Activated T-helper 2 cell treated with anti-CD3 and anti-CD28 coated beads, Interferon-gamma antibody, Interleukin-2, Interleukin-4, amounts not matched to agents 10 μg/mL and 5 μg/mL and 100 μg/mL, durations not matched to agents 14 hours and 24 hours and 36 hours (primary cell): ENCODE results near the gene FAM171A2. TPM values are rescaled to one million over a fixed set of nuclear protein-coding genes. Genes with fewer than 3 reads are reported as not detected.

Source experiments
- DNase-seq: peaks from one replicate; pipeline ENCODE4 v3.0.0; 2021; ENCODE audit warnings: low spot score
- H3K27ac Mint-ChIP-seq: one replicate; pipeline ENCODE4 v1.8.0; 2021; ENCODE audit warnings: mixed read lengths
- H3K27me3 Mint-ChIP-seq: one replicate; pipeline ENCODE4 v1.8.0; 2021; ENCODE audit warnings: low read depth, mixed read lengths
- H3K36me3 Mint-ChIP-seq: one replicate; pipeline ENCODE4 v1.8.0; 2021; ENCODE audit warnings: low read depth, mixed read lengths
- H3K4me1 Mint-ChIP-seq: one replicate; pipeline ENCODE4 v1.8.0; 2021; ENCODE audit warnings: low read depth, mixed read lengths
- H3K4me3 Mint-ChIP-seq: one replicate; pipeline ENCODE4 v1.8.0; 2021; ENCODE audit warnings: low read depth, mild to moderate bottlenecking, moderate library complexity, mixed read lengths
- H3K9me3 Mint-ChIP-seq: one replicate; pipeline ENCODE4 v1.8.0; 2021; ENCODE audit warnings: mixed read lengths
- intact Hi-C: fragments of 100-400 bp; cut with micrococcal nuclease; formaldehyde crosslinking; loops from one replicate; pipeline ENCODE4 v1.15.1; 2023
- total RNA-seq: library from RNA; stranded (reverse); gene quantifications from 2 replicates; pipeline ENCODE4 v1.2.3, GENCODE V29; 2022

The FAM171A2 gene
- total RNA-seq, 1 donor from 2014 or later: 0.32 TPM

- peaks cover 11% of the 10 kb centered on the region for H3K4me1 Mint-ChIP-seq
- H3K27ac Mint-ChIP-seq: no peak overlapping the region
- H3K4me3 Mint-ChIP-seq: peak overlapping the region; percentile 59
- H3K9me3 Mint-ChIP-seq: no peaks in the 10 kb centered on the region
- intact Hi-C loops: no loop called here
- H3K36me3 Mint-ChIP-seq: peaks cover 12% of the 10 kb centered on the region
- DNase-seq: no peak
- H3K27me3 Mint-ChIP-seq: peaks cover 39% of the 10 kb centered on the region
Measured at GRCh38 chr17:44314524-44314868, 49.2 kb downstream of the FAM171A2 start.

GRCh38 chr17:44314031-44314430, 49.6 kb downstream of the FAM171A2 start:
- H3K9me3 Mint-ChIP-seq: no peaks in the 10 kb centered on the region
- peaks cover 39% of the 10 kb centered on the region for H3K27me3 Mint-ChIP-seq
- H3K36me3 Mint-ChIP-seq: peaks cover 7% of the 10 kb centered on the region
- intact Hi-C loops: no loop called here
- H3K4me1 Mint-ChIP-seq: peaks cover 14% of the 10 kb centered on the region
- DNase-seq: no peak
- H3K27ac Mint-ChIP-seq: no peak overlapping the region
- peak overlapping the region; percentile 59 for H3K4me3 Mint-ChIP-seq

- intact Hi-C loops: no loop called here
- Mint-ChIP-seq H3K4me3 (no peak overlapping the region), H3K27ac (no peak overlapping the region), H3K4me1 (peaks cover 14% of the 10 kb centered on the region), H3K27me3 (peaks cover 40% of the 10 kb centered on the region), H3K36me3 (peaks cover 3% of the 10 kb centered on the region), H3K9me3 (no peaks in the 10 kb centered on the region)
- DNase-seq: no peak
Measured at GRCh38 chr17:44312396-44313104, 51.1 kb downstream of the FAM171A2 start.

- Mint-ChIP-seq H3K27me3 (peaks cover 41% of the 10 kb centered on the region), H3K27ac (no peak overlapping the region), H3K4me1 (peaks cover 14% of the 10 kb centered on the region), H3K9me3 (no peaks in the 10 kb centered on the region), H3K4me3 (no peak overlapping the region), H3K36me3 (no peaks in the 10 kb centered on the region)
- intact Hi-C loops: no loop called here
- no peak for DNase-seq
Measured at GRCh38 chr17:44311562-44312181, 52.0 kb downstream of the FAM171A2 start.

GRCh38 chr17:44310609-44311376, 52.9 kb downstream of the FAM171A2 start:
- Mint-ChIP-seq H3K36me3 (no peaks in the 10 kb centered on the region), H3K4me3 (no peak overlapping the region), H3K9me3 (no peaks in the 10 kb centered on the region), H3K27ac (no peak overlapping the region), H3K4me1 (peaks cover 9% of the 10 kb centered on the region), H3K27me3 (peaks cover 38% of the 10 kb centered on the region)
- no peak for DNase-seq
- intact Hi-C loops: no loop called here

- H3K4me1 Mint-ChIP-seq: peaks cover 5% of the 10 kb centered on the region
- intact Hi-C loops: no loop called here
- no peaks in the 10 kb centered on the region for H3K36me3 Mint-ChIP-seq
- H3K4me3 Mint-ChIP-seq: no peak overlapping the region
- no peak overlapping the region for H3K27ac Mint-ChIP-seq
- DNase-seq: no peak
- no peaks in the 10 kb centered on the region for H3K9me3 Mint-ChIP-seq
- peaks cover 33% of the 10 kb centered on the region for H3K27me3 Mint-ChIP-seq
Measured at GRCh38 chr17:44310188-44310587, 53.5 kb downstream of the FAM171A2 start.

GRCh38 chr17:44309472-44309871, 54.2 kb downstream of the FAM171A2 start:
- H3K36me3 Mint-ChIP-seq: no peaks in the 10 kb centered on the region
- H3K4me3 Mint-ChIP-seq: no peak overlapping the region
- no peak overlapping the region for H3K27ac Mint-ChIP-seq
- no peaks in the 10 kb centered on the region for H3K9me3 Mint-ChIP-seq
- H3K27me3 Mint-ChIP-seq: peaks cover 35% of the 10 kb centered on the region
- intact Hi-C loops: no loop called here
- H3K4me1 Mint-ChIP-seq: peaks cover 5% of the 10 kb centered on the region
- DNase-seq: no peak

- no peak overlapping the region for H3K27ac Mint-ChIP-seq
- intact Hi-C loops: no loop called here
Measured at GRCh38 chr17:44308865-44309264, 54.8 kb downstream of the FAM171A2 start.

GRCh38 chr17:44308320-44308818, 55.3 kb downstream of the FAM171A2 start, which contains the start of gene RUNDC3A:
Gene RUNDC3A, plus strand, starts transcription at chr17:44308601. Its CDS starts 232 bp downstream, at chr17:44308833.
- Mint-ChIP-seq H3K27me3 (peaks cover 29% of the 10 kb centered on the region), H3K36me3 (no peaks in the 10 kb centered on the region)

More at GRCh38 chr17:44308865-44309264, 54.8 kb downstream of the FAM171A2 start:
- Mint-ChIP-seq H3K9me3 (no peaks in the 10 kb centered on the region), H3K27me3 (peaks cover 31% of the 10 kb centered on the region), H3K36me3 (no peaks in the 10 kb centered on the region), H3K4me3 (no peak overlapping the region), H3K4me1 (peaks cover 7% of the 10 kb centered on the region)
- no peak for DNase-seq

GRCh38 chr17:44307387-44308186, 56.1 kb downstream of the FAM171A2 start:
- no peaks in the 10 kb centered on the region for H3K9me3 Mint-ChIP-seq
- peaks cover 29% of the 10 kb centered on the region for H3K27me3 Mint-ChIP-seq
- peaks cover 7% of the 10 kb centered on the region for H3K4me1 Mint-ChIP-seq
- no peak overlapping the region for H3K27ac Mint-ChIP-seq
- no peaks in the 10 kb centered on the region for H3K36me3 Mint-ChIP-seq
- no peak for DNase-seq
- no peak overlapping the region for H3K4me3 Mint-ChIP-seq
- intact Hi-C loops: no loop called here

More at GRCh38 chr17:44308320-44308818, 55.3 kb downstream of the FAM171A2 start, which contains the start of gene RUNDC3A:
- intact Hi-C loops: no loop called here
- Mint-ChIP-seq H3K9me3 (no peaks in the 10 kb centered on the region), H3K4me1 (peaks cover 7% of the 10 kb centered on the region), H3K4me3 (peak within 1 kb of the TSS; percentile 17), H3K27ac (no peak within 1 kb of the TSS)
- DNase-seq: peak; percentile 73

- H3K27me3 Mint-ChIP-seq: peaks cover 22% of the 10 kb centered on the region
Measured at GRCh38 chr17:44304651-44305050, 59.0 kb downstream of the FAM171A2 start.

More at GRCh38 chr17:44304651-44305050, 59.0 kb downstream of the FAM171A2 start:
- H3K4me1 Mint-ChIP-seq: peaks cover 4% of the 10 kb centered on the region
- H3K27ac Mint-ChIP-seq: no peak overlapping the region
- H3K4me3 Mint-ChIP-seq: no peak overlapping the region
- intact Hi-C loops: no loop called here
- no peaks in the 10 kb centered on the region for H3K36me3 Mint-ChIP-seq
- H3K9me3 Mint-ChIP-seq: no peaks in the 10 kb centered on the region
- DNase-seq: no peak
